GOT3 (cell line): ENCODE results near the gene SAP30BP.

Source experiments
- DNase-seq: peaks from one replicate; lab custom pipeline; 2025; ENCODE audit warnings: mixed read lengths; lab: John Stamatoyannopoulos, UW

Gene SAP30BP

GRCh38 chr17:75666959-75667790 lies at the start of gene SAP30BP, which contains the start of gene RECQL5:
Gene SAP30BP (plus strand): TSS chr17:75667338. CDS start chr17:75667373, 35 bp downstream.
Gene RECQL5 (minus strand): TSS chr17:75667154. CDS start chr17:75666557, 597 bp downstream.
- DNase-seq, result peak; percentile 90

DNA sequence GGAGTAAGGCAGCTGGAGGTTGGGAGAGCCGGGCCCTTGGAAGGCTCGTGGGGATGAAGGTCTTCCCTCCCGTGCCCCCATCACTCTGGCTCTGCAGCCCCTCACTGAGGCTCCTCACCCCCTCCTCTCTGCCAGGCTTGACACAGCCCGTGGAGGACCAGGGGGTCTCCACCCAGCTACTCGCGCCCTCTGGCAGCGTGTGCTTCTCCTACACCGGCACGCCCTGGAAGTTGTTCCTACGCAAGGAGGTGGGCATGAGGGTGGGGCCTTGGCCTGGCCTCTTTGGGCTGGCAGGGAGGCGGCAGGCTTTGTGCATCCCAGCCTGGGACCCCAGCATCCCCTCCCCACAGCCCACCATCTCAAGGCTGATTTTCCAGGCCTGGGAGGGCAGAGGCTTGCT lies 49.5 kb upstream of the SAP30BP start:
- DNase-seq, result no peak

GRCh38 chr17:75619506-75620431 lies 47.4 kb upstream of the SAP30BP start:
- no peak for DNase-seq

GRCh38 chr17:75621489-75621888 lies 45.6 kb upstream of the SAP30BP start:
- no peak for DNase-seq

GRCh38 chr17:75622076-75622475 lies 45.1 kb upstream of the SAP30BP start:
- no peak for DNase-seq

DNA sequence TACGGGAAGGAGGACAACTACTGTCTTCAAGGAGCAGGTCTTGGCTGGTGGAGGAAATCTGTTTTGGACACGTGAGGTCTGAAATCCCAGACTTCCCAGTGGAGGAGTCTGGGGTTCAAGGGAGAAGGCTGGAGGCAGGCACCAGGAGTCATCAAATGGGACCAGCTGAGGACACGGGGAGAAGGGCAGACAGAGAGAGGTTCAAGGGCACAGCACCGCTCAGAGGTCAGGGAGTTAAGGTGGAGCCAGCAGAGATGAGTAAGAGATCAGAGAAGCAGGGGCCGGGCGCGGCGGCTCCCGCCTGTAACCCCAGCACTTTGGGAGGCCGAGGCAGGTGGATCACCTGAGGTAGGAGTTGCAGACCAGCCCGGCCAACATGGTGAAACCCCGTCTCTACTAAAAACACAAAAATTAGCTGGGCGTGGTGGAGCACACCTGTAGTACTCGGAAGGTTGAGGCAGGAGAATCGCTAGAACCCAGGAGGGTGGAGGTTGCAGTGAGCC lies 44.3 kb upstream of the SAP30BP start:
- no peak for DNase-seq

DNA sequence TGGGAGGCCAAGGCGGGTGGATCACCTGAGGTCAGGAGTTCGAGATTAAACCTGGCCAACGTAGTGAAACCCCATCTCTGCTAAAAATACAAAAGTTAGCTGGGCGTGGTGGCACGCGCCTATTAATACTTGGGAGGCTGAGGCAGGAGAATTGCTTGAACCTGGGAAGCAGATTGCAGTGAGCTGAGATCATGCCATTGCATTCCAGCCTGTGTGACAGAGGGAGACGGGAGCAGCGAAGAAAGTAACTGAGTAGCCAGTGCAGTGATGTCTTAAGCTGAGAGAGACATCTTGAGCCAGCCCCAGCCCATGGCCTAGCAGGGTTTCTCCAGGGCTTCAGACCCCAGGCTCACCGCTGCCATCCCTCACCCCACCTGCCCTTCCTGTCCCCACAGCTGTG lies 43.8 kb upstream of the SAP30BP start:
- DNase-seq, result no peak

DNA sequence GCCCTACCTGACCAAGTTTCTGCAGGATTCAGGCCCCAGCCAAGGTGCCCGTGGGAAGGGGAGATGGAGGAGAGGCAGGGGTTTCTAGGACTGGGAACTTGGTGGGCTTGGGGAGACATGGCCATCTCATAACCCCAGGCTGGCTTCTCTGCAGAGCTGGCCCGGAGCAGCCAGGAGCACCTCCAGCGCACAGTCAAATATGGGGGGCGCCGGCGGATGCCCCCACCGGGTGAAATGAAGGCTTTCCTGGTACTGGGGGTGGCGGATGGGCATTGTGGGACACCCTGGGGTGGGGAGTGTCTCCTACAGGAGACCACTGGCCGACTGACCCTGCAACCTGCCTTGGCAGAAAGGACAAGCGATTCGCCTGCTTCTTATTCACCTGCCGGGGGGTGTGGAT lies 43.1 kb upstream of the SAP30BP start:
- DNase-seq, result no peak

- DNase-seq, result no peak
Measured at GRCh38 chr17:75624714-75625345, 42.3 kb upstream of the SAP30BP start.

GRCh38 chr17:75625813-75626486 lies 41.2 kb upstream of the SAP30BP start:
- no peak for DNase-seq

DNA sequence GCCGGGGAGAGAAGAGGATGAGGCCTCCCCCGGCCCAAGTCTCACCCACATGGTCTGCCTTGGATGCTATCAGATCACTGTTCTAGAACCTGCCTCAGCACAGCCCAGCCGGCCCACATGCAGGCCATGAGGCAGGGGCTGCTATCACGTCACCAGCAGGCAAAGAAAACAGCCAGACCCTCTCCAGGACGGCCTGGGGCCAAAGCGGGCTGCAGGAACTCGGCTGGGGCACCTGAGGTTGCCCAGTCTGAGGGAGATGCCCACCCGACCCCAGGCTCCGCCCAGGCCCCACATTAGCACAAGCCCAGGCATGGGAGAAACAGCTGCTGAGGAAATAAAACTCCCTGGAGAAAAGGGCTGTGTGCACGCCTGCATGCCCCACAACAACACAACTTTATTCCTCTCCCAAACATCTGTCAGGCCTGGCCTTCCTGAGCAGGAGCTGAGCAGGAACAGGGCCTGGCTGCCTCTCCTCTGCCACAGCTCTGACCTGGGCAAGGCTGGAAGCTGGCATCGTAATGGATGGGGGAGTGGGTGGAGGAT lies 40.6 kb upstream of the SAP30BP start:
- DNase-seq, result no peak

- DNase-seq, result no peak
Measured at GRCh38 chr17:75627094-75627493, 40.0 kb upstream of the SAP30BP start.

GRCh38 chr17:75628425-75628824 lies 38.7 kb upstream of the SAP30BP start:
- DNase-seq, result no peak

- DNase-seq, result no peak
Measured at GRCh38 chr17:75629157-75629556, 38.0 kb upstream of the SAP30BP start.

DNA sequence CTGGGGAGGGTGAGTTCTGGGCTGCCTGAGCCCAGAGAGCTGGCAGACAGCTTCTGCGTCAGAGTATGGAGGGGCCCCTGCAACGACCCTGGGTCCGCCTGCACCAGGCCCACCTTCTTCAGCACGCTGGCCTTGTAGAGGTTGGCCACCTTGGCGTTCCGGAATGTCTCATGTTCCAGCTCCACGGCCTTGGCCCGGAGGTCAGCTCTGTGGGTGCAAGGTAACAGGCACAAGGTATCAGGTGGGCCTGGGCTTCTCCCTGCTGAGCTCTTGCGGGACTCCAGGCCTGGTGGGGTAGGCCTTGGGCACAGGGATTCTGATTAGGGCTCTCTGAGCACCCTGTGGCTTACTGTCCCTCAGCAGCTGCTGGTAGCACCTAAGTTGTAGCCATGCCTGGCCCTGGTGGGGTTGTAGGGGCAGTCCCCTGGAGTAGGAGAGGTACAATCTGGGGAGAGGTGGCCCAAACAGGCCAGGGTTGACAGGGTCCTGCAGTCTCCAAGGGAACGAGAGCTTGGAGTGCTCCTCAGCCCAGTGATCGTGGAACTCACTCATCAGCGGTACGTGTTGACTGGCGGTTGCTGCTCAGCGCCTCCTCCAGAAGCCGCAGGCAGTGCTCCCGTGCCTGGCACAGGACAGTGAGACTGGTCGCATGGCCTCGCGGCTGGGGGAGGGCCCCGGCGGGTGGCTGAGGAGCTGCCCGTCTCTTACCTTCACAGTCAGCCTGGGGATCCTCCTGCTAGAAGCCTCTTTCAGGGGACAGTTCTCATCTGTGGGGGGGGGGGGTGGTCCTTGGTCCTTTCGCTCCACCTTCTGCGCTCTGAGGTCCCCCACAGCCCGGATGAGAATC lies 36.8 kb upstream of the SAP30BP start:
- no peak for DNase-seq

DNA sequence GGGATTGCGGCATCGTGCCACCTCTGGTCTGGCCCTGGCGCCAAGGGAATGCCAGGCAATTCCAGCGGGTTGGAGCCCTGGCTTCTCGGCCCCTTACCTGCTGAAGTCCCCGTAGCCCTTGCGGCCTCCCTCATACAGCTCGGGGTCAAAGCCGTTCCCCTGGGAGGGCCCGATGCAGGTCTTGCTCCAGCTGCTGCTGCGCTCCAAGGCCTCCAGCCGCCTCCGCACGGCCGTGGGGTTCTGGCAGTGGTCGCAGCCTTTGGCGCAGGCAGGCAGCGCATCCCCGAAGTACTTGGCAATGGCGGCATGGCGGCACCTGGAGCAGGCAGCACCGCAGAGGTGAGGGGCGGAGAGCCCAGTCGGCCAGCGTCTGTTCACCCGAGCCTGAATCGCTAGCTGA lies 35.8 kb upstream of the SAP30BP start:
- DNase-seq, result no peak

DNA sequence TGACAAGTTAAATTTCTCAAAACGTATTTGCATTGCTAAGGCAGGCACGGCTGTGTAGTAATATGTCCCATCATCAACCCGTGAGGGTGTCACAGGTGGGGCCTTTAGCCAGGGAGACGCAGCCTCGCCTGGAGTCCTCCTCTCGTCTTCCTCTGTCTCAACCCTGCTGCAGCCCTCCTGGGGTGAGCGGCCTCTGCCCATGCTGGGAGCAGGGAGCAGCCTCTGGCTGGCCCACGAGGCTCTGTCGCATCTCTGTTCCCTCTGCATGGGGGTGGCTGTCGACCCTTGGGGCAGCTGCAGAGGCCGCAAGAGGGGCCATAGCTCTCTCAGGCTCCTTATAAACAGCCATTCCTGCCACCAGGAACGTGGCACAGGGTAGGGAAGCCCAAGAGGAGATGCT lies 34.7 kb upstream of the SAP30BP start:
- DNase-seq, result no peak

- DNase-seq, result peak; percentile 60
Measured at GRCh38 chr17:75632863-75633485, 34.2 kb upstream of the SAP30BP start, which contains the start of gene SMIM5. Gene SMIM5 (plus strand): TSS chr17:75633434. CDS start chr17:75640202, 6,768 bp downstream.

DNA sequence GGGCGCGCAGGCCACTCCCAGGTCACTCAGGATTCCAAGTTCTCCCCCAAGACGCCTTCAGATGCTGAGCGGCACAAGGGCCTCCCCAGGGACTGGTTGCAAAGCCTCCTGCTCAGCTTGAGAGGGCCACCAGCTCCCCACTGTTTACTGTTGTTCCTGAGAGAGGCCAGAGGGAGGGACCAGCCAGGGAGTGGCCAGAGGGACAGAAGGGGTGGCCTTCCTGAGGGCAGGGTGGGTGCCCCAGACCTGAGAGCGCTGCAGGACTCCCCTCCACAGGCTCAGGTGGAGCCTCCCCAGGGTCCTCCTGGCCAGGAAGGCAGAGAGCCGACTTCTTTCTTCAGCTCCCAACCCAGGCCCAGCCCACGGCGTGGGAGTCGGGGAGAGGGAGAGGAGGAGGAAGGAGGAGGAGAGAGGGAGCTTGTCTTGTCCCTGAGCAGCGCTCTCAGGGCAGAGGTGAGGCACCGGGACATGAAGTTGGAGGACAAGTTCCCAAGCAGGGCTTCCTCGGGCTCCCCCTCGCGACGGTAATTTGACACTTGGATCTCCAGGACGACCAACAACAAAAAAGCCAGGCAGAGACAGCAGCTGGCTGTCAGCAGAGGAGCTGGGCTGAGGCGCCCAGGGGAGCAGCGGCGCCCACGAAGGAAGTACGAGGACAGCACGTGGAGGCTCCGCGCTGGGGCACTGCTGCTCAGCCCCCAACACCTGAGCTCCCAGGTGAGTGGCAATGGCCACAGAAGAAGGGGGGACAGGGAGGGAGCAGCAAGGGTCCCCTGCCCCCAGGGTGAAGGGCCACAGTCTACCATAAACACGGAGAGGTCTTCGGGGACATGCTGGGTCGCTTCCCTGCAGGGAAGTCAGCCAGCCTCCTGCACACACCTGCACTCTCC lies 33.4 kb upstream of the SAP30BP start:
- DNase-seq, result peak; percentile 44
